Prostate gland (tissue), 2 donors: Measurements from ENCODE around the gene CLPTM1L.

ENCODE experiments used
- POLR2A ChIP-seq: fragments of 450-650 bp; IDR thresholded peaks from one replicate; pipeline ENCODE4 v1.6.1; 2016; ENCODE audit warnings: antibody characterized with exemption, mild to moderate bottlenecking
- TF ChIP-seq, protein P1 (sequence below), 4 experiments: fragments of 200-600 bp in 2 of 4; fragments of 450-650 bp in 2 of 4; sonication (generic) in 2 of 4; IDR thresholded peaks; 1 replicate in 3 of 4; 2 replicates in 1 of 4; pipeline ENCODE4 v1.5.1; 2016 to 2019; ENCODE audit warnings: antibody characterized with exemption in 4 of 4, mild to moderate bottlenecking in 2 of 4, moderate library complexity in 2 of 4

DNA sequence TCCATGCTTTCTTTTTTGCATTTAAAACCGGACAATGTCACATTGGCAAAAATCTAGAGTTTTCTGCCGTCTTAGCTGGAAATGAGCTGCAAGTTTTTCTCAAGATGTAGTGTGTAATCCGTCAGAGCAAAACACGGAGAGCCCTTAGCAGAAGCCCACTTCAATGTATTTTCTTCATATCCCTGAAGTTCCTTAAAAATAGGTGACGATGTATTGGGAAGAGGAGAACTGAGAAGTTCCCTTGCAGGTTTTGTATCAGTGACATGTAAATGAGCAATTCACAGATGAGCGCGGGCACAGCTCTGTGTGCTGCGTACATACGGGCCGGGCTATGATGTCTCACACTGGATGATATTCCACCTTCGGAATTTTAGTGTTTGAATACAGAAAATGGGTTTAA, 14.8 kb upstream of the CLPTM1L start:
- TF ChIP-seq POLR2A = no peak
- TF ChIP-seq, protein P1, sequence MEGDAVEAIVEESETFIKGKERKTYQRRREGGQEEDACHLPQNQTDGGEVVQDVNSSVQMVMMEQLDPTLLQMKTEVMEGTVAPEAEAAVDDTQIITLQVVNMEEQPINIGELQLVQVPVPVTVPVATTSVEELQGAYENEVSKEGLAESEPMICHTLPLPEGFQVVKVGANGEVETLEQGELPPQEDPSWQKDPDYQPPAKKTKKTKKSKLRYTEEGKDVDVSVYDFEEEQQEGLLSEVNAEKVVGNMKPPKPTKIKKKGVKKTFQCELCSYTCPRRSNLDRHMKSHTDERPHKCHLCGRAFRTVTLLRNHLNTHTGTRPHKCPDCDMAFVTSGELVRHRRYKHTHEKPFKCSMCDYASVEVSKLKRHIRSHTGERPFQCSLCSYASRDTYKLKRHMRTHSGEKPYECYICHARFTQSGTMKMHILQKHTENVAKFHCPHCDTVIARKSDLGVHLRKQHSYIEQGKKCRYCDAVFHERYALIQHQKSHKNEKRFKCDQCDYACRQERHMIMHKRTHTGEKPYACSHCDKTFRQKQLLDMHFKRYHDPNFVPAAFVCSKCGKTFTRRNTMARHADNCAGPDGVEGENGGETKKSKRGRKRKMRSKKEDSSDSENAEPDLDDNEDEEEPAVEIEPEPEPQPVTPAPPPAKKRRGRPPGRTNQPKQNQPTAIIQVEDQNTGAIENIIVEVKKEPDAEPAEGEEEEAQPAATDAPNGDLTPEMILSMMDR (IDR thresholded peaks at IDR 0.05) = no peak
